SJCRH30 (cell line): Measurements from ENCODE around the gene SLC46A3. TPM values are rescaled to one million over a fixed set of nuclear protein-coding genes. Genes with fewer than 3 reads are reported as not detected.

Source experiments
- DNase-seq, 2 experiments: peaks; one replicate each; pipeline ENCODE4 v3.0.0-alpha.2; 2015 to 2020
- H3K27ac ChIP-seq: fragments of 250-450 bp; sonication (Bioruptor Pico); 2 replicates; pipeline ENCODE4 v1.5.1; 2020; ENCODE audit warnings: mild to moderate bottlenecking, moderate library complexity
- H3K27me3 ChIP-seq: fragments of 250-450 bp; sonication (Bioruptor Pico); 2 replicates; pipeline ENCODE4 v1.5.1; 2020; ENCODE audit warnings: mild to moderate bottlenecking, moderate library complexity
- H3K36me3 ChIP-seq: fragments of 250-450 bp; sonication (Bioruptor Pico); 2 replicates; pipeline ENCODE4 v1.5.1; 2020; ENCODE audit warnings: mild to moderate bottlenecking, moderate library complexity
- H3K4me1 ChIP-seq: fragments of 250-450 bp; sonication (Bioruptor Pico); 2 replicates; pipeline ENCODE4 v1.5.1; 2020; ENCODE audit warnings: mild to moderate bottlenecking, moderate library complexity
- H3K4me3 ChIP-seq: fragments of 250-450 bp; sonication (Bioruptor Pico); 2 replicates; pipeline ENCODE4 v1.5.1; 2020; ENCODE audit warnings: mild to moderate bottlenecking, moderate library complexity
- H3K9me3 ChIP-seq: fragments of 250-450 bp; sonication (Bioruptor Pico); replicated peaks from 2 replicates; pipeline ENCODE4 v1.5.1; 2020; ENCODE audit warnings: mild to moderate bottlenecking, moderate library complexity
- total RNA-seq: library from RNA; depleted of rRNA; stranded (reverse); fragments of >200 nt; shearing (Covaris generic); gene quantifications from 2 replicates; pipeline ENCODE4 v1.2.3, GENCODE V29; 2014; rRNA removed

Gene SLC46A3, protein sequence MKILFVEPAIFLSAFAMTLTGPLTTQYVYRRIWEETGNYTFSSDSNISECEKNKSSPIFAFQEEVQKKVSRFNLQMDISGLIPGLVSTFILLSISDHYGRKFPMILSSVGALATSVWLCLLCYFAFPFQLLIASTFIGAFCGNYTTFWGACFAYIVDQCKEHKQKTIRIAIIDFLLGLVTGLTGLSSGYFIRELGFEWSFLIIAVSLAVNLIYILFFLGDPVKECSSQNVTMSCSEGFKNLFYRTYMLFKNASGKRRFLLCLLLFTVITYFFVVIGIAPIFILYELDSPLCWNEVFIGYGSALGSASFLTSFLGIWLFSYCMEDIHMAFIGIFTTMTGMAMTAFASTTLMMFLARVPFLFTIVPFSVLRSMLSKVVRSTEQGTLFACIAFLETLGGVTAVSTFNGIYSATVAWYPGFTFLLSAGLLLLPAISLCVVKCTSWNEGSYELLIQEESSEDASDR
- total RNA-seq: 11.7 and 15.4 TPM in 2 replicates

DNA sequence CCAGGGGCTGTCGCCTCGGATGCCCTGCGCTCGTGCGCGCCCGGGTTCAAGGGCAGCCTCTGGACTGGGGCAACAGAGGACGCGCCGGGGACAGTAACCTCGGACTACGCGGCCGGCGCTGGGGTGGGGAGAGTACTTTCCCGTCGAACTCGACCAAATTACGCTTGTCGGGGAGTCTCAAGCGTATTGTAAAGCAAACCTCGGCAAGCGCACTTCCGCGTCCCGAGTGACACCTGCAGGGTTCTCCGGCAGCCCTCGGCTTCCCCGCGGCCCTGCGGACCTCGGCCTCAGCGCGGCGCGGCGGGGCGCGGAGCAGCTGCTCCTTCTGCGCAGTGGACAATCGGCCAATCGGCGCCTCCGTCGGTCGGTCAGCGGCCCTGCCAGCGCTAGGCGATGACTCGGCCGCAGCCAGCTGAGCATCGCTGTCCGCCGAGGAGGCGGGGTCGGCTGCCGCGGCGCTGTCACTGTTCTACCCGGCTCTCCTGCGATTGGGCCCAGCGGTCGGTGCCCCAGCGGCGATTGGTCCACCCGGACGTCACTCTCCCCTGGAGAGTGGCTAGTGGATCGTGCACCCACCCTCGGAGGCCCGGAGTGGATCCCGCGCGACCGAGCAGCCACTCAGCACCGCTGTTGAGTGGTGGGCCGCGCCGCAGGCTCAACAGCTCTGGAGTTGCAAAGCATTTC is at the start of gene SLC46A3:
Gene SLC46A3, minus strand, starts transcription at position 428 of the 684 bp plus-strand sequence. CDS start 972 bp downstream, outside the sequence.
- no peaks in the 10 kb centered on the region for H3K36me3 ChIP-seq
- H3K27me3 ChIP-seq: no peaks in the 10 kb centered on the region
- peaks cover 12% of the 10 kb centered on the region for H3K4me1 ChIP-seq
- H3K9me3 ChIP-seq: no peaks in the 10 kb centered on the region
- peak; percentile 99 for DNase-seq
- peak within 1 kb of the TSS; percentile 69 for H3K4me3 ChIP-seq
- H3K27ac ChIP-seq: peak within 1 kb of the TSS; percentile 81

GRCh38 chr13:28763887-28764286 is 45.1 kb upstream of the SLC46A3 start:
- Histone ChIP-seq H3K27ac (no peak overlapping the region), H3K4me1 (no peaks in the 10 kb centered on the region; the same call in 1 of the 2 replicates), H3K9me3 (no peaks in the 10 kb centered on the region; the same call in none of the 2 replicates), H3K27me3 (no peaks in the 10 kb centered on the region), H3K36me3 (no peaks in the 10 kb centered on the region), H3K4me3 (no peak overlapping the region)
- no peak for DNase-seq

DNA sequence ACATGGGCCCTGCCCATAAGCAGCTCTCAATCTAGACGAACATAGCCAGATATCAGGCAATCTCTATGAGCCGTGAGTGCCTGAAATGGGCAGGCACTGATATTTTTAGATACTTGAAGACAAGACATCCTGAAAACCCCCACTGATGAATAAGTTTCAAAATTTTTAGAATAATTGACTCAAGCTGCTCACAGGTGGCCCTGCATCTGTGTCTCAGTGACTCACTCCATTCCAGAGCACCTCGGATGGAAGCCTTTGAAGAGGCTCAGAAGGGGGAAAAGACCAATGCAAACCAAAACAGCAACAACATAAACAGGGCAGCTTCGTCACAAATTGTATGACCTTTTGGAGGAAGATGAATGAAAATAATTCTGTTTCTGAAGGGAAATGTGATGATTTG is 42.8 kb upstream of the SLC46A3 start:
- Histone ChIP-seq H3K36me3 (no peaks in the 10 kb centered on the region), H3K27me3 (no peaks in the 10 kb centered on the region), H3K4me3 (no peak overlapping the region), H3K27ac (no peak overlapping the region), H3K9me3 (peaks cover 15% of the 10 kb centered on the region), H3K4me1 (no peaks in the 10 kb centered on the region; the same call in 1 of the 2 replicates)
- no peak for DNase-seq

- Histone ChIP-seq H3K36me3 (no peaks in the 10 kb centered on the region), H3K9me3 (peaks cover 15% of the 10 kb centered on the region), H3K4me3 (no peak overlapping the region), H3K27me3 (no peaks in the 10 kb centered on the region), H3K4me1 (peaks cover 14% of the 10 kb centered on the region), H3K27ac (no peak overlapping the region)
- no peak for DNase-seq
Measured at GRCh38 chr13:28755546-28755870, 36.7 kb upstream of the SLC46A3 start.

DNA sequence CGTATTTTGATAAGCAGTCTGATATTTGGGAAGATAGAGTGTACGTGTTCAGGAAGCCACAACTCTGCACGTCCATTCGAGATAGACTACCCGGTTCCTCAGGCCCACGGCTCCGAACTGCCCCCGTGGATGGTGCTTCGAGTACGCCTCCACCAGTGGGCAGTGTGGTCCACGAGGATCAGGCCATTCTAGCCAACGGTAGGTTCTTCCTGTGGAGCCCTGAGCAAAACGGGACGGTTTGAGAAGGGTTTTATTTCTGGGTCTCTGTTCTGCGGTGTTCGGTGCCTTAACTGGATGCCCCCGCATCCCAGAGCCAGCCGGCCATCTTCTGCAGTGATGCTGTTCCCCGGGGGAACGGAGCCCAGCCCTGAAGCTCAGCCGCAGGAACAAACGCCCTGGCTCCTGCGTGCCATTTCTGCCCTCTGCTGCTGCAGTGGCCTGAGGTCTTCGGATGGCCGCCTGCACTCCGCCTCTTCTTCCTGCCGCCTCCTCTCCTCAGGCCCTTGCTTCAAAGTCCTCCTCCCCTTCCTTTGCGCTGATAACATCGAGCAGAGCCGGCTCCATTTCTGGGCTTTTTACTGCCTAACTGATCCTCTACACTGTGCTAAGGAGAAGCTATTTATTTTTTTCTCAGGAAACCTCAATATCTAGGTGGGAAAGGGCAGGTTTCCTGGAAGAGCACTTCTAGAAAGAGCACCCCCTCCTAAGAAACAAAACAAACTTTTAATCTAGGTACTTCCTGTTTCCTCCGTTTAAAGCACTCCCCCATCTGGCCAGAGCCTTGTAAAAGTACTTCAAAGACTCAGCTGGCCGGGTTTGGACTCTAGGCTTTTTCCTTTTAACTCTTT is 36.2 kb upstream of the SLC46A3 start:
- Histone ChIP-seq H3K27ac (no peak overlapping the region), H3K27me3 (no peaks in the 10 kb centered on the region), H3K9me3 (peaks cover 15% of the 10 kb centered on the region), H3K4me3 (no peak overlapping the region), H3K4me1 (peaks cover 16% of the 10 kb centered on the region), H3K36me3 (no peaks in the 10 kb centered on the region)
- DNase-seq: no peak

DNA sequence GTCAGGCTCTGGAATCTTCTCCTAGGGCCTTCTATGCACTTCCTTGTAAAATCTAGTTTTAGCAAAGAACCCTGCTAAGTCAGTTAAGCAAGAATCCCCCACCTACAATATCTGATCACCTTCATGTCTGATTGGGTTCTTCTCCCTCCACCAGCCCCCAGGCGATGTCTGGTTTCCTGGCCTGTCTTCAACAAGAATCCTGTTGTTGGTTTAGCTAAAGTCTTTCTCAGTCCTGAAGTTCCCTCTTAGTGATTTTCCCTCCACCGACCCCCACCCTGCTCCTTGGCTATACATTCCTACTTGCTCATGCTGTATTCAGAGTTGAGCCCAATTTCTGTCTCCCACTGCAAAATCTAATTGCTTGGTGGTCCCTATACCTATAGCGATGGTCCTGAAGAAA is 35.2 kb upstream of the SLC46A3 start:
- Histone ChIP-seq H3K4me1 (peaks cover 16% of the 10 kb centered on the region), H3K36me3 (no peaks in the 10 kb centered on the region), H3K9me3 (peaks cover 15% of the 10 kb centered on the region), H3K27ac (peak overlapping the region; percentile 59), H3K27me3 (no peaks in the 10 kb centered on the region), H3K4me3 (no peak overlapping the region)
- no peak for DNase-seq

GRCh38 chr13:28753208-28753892 is 34.6 kb upstream of the SLC46A3 start:
- peaks cover 16% of the 10 kb centered on the region for H3K4me1 ChIP-seq
- H3K27me3 ChIP-seq: no peaks in the 10 kb centered on the region
- H3K9me3 ChIP-seq: peaks cover 10% of the 10 kb centered on the region
- peak overlapping the region; percentile 59 for H3K27ac ChIP-seq
- no peak overlapping the region for H3K4me3 ChIP-seq
- peak; percentile 81 to 85 for DNase-seq
- no peaks in the 10 kb centered on the region for H3K36me3 ChIP-seq

GRCh38 chr13:28751175-28751960 is 32.6 kb upstream of the SLC46A3 start:
- Histone ChIP-seq H3K9me3 (no peaks in the 10 kb centered on the region; the same call in 1 of the 2 replicates), H3K4me3 (no peak overlapping the region), H3K27me3 (no peaks in the 10 kb centered on the region), H3K27ac (no peak overlapping the region), H3K4me1 (peaks cover 16% of the 10 kb centered on the region), H3K36me3 (no peaks in the 10 kb centered on the region)
- DNase-seq: no peak

DNA sequence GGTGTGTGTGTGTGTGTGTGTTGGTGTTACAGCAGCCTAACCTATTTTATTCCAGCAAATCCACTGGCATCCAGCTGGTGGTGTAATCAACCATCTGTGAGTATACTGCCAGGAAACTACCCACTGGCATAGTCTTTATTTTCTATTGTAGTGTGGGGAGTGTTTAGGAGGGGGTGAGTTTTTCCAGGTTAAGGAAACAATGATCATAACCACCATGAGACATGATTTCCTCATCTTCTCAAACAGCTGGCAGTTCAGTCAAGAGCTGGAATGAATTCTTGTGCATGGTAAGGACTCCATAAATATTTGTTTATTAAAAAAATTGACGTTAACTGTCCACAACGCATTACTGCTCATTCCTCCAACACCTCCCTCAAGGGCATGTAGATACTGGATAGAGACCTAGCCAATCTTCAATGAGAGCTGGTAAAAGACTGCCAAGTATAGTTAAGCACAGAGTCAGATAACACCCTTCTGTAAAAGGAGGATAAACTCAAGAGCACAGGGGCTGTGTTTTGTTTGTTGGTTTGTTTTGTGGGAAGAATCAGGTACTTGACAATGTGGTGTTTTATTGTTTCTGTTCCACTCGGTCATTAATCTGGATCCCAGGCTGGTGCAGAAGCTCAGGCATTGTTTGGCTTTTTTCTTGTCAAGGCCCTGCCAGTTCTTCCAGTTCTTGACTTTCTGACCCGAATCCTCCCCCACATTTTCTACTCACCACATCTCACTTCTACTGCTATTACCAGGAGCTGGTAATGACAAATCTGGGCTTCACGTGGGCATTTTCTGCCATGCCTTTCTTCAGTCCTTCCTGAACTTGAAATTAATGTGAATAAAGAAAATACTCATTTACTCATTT is 31.6 kb upstream of the SLC46A3 start:
- peaks cover 20% of the 10 kb centered on the region for H3K4me1 ChIP-seq
- H3K4me3 ChIP-seq: no peak overlapping the region
- no peaks in the 10 kb centered on the region for H3K36me3 ChIP-seq
- no peaks in the 10 kb centered on the region; the same call in 1 of the 2 replicates for H3K9me3 ChIP-seq
- no peaks in the 10 kb centered on the region for H3K27me3 ChIP-seq
- no peak for DNase-seq
- H3K27ac ChIP-seq: no peak overlapping the region

- no peaks in the 10 kb centered on the region for H3K27me3 ChIP-seq
- no peak overlapping the region for H3K4me3 ChIP-seq
- H3K36me3 ChIP-seq: no peaks in the 10 kb centered on the region
- no peak for DNase-seq
- H3K9me3 ChIP-seq: no peaks in the 10 kb centered on the region; the same call in 1 of the 2 replicates
- H3K4me1 ChIP-seq: peaks cover 17% of the 10 kb centered on the region
- no peak overlapping the region for H3K27ac ChIP-seq
Measured at GRCh38 chr13:28747851-28748250, 29.1 kb upstream of the SLC46A3 start.

DNA sequence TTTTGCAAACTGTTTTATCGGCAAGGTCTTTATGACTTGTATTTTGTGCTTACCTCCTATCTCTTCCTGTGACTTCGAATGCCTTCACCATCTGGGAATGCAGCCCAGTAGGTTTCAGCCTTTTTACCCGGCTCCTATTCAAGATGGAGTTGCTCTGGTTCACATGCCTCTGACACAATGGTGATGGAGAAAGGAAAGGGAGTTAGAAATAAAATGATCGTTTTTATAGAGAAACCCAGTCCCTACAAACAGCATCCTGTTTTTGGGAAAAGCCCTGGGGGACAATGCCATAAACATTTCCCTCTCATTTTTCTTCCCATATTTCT is 27.5 kb upstream of the SLC46A3 start:
- no peak for DNase-seq
- Histone ChIP-seq H3K27me3 (no peaks in the 10 kb centered on the region), H3K27ac (no peak overlapping the region), H3K36me3 (no peaks in the 10 kb centered on the region), H3K4me3 (no peak overlapping the region), H3K4me1 (peaks cover 21% of the 10 kb centered on the region), H3K9me3 (no peaks in the 10 kb centered on the region; the same call in 1 of the 2 replicates)

DNA sequence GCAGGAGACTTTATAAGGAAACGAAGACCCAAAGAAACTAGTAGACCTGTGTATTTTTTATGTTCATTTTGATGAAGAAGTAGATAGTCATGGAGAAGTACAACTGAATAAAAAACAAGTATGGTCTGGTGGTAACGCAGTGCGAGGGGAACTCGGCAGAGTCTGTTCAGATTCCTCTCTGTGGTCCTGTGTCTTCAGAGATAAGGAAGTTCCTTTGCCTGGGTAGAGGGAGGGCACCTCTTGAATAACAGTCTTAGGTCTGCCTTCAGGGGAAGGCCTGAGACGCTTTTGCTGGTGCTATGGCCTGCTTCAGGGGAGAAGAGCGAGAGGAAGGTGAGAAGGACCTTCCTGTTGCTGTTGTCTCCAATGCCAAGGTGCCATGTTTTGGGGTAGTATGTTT is 25.9 kb upstream of the SLC46A3 start:
- peaks cover 25% of the 10 kb centered on the region for H3K4me1 ChIP-seq
- H3K27me3 ChIP-seq: no peaks in the 10 kb centered on the region
- H3K9me3 ChIP-seq: no peaks in the 10 kb centered on the region; the same call in 1 of the 2 replicates
- H3K36me3 ChIP-seq: no peaks in the 10 kb centered on the region
- no peak for DNase-seq
- no peak overlapping the region; the same call in 1 of the 2 replicates for H3K27ac ChIP-seq
- no peak overlapping the region for H3K4me3 ChIP-seq

GRCh38 chr13:28744091-28744536 is 25.3 kb upstream of the SLC46A3 start:
- H3K4me3 ChIP-seq: no peak overlapping the region
- no peaks in the 10 kb centered on the region for H3K36me3 ChIP-seq
- DNase-seq: peak in 1 of 2 experiments; percentile 34
- H3K27ac ChIP-seq: peak overlapping the region; percentile 8; the same call in 1 of the 2 replicates
- peaks cover 25% of the 10 kb centered on the region for H3K4me1 ChIP-seq
- no peaks in the 10 kb centered on the region for H3K27me3 ChIP-seq
- no peaks in the 10 kb centered on the region; the same call in 1 of the 2 replicates for H3K9me3 ChIP-seq
